H1 (cell line): ENCODE data around the gene ADAM12. TPM values are rescaled to one million over a fixed set of nuclear protein-coding genes. Genes with fewer than 3 reads are reported as not detected.

ENCODE experiments used
- CTCF ChIA-PET: fragments of 300-600 bp; sonication (Branson Sonifier 250); formaldehyde crosslinking; loops from one replicate; lab custom pipeline; 2021; ENCODE audit not compliant: partially characterized antibody; lab: Charles Lee
- POLR2A ChIA-PET: fragments of 300-600 bp; sonication (Branson Sonifier 250); formaldehyde crosslinking; loops from one replicate; lab custom pipeline; 2021; ENCODE audit warnings: inconsistent platforms; ENCODE audit not compliant: partially characterized antibody; lab: Charles Lee
- DNase-seq, 2 experiments: peaks; one replicate each; pipeline versions ENCODE4 v3.0.0 to v3.0.0-alpha.2; 2010 to 2022; ENCODE audit warnings: low spot score in 2 of 2, low read depth in 1 of 2, mixed read lengths in 1 of 2
- FAIRE-seq: peaks from 2 replicates; lab custom pipeline; 2011; peaks lifted over from hg19 to GRCh38; lab: Jason Lieb, UNC
- H2AFZ ChIP-seq: 2 replicates; pipeline ENCODE4 v1.8.1; 2012; ENCODE audit warnings: low read length, inconsistent platforms
- H2AK5ac ChIP-seq: 2 replicates; pipeline ENCODE4 v1.6.1; 2013; ENCODE audit warnings: low read depth, low read length
- H2BK120ac ChIP-seq: replicated peaks from 2 replicates; pipeline ENCODE3; 2013; ENCODE audit warnings: low read depth, low read length, inconsistent platforms
- H2BK12ac ChIP-seq: 2 replicates; pipeline ENCODE4 v1.6.1; 2013; ENCODE audit warnings: low read depth, low read length
- H2BK15ac ChIP-seq: 2 replicates; pipeline ENCODE4 v1.6.1; 2013; ENCODE audit warnings: low read length
- H2BK20ac ChIP-seq: 2 replicates; pipeline ENCODE4 v1.6.1; 2013; ENCODE audit warnings: low read length
- H2BK5ac ChIP-seq: 2 replicates; pipeline ENCODE4 v1.6.1; 2013; ENCODE audit warnings: low read depth, low read length
- H3K14ac ChIP-seq: 2 replicates; pipeline ENCODE4 v1.6.1; 2013; ENCODE audit warnings: inconsistent platforms; ENCODE audit not compliant: insufficient read length
- H3K18ac ChIP-seq: 2 replicates; pipeline ENCODE4 v1.6.1; 2013; ENCODE audit warnings: low read length; ENCODE audit errors: extremely low read depth
- H3K23ac ChIP-seq: 2 replicates; pipeline ENCODE4 v1.6.1; 2013; ENCODE audit warnings: inconsistent platforms; ENCODE audit not compliant: insufficient read length
- H3K23me2 ChIP-seq: 2 replicates; pipeline ENCODE4 v1.6.1; 2013; ENCODE audit warnings: low read depth, low read length
- H3K27ac ChIP-seq: 2 replicates; pipeline ENCODE4 v1.6.1; 2011; ENCODE audit warnings: low read depth, low read length, inconsistent platforms
- H3K27me3 ChIP-seq, 4 experiments: replicated peaks in 1 of 4; 1 replicate in 1 of 4; 2 replicates in 3 of 4; pipeline versions ENCODE4 v1.6.1 to v1.8.1; 2011 to 2013; ENCODE audit warnings: low read length in 3 of 4, mild to moderate bottlenecking in 3 of 4, inconsistent platforms in 2 of 4, mixed read lengths in 2 of 4, moderate library complexity in 1 of 4; ENCODE audit not compliant: control insufficient read depth in 3 of 4, insufficient read depth in 3 of 4; ENCODE audit errors: extremely low read depth in 1 of 4
- H3K36me3 ChIP-seq, 4 experiments: 2 replicates each; pipeline versions ENCODE4 v1.6.1 to v1.8.1; 2011 to 2013; ENCODE audit warnings: mild to moderate bottlenecking in 4 of 4, low read length in 3 of 4, moderate library complexity in 2 of 4, control low read depth in 1 of 4, inconsistent platforms in 1 of 4; ENCODE audit not compliant: insufficient read depth in 4 of 4, control insufficient read depth in 2 of 4
- H3K4ac ChIP-seq: replicated peaks from 2 replicates; pipeline ENCODE3; 2013; ENCODE audit warnings: low read length, low read depth, mixed read lengths, inconsistent platforms; ENCODE audit not compliant: insufficient read length
- H3K4me1 ChIP-seq, 4 experiments: replicated peaks in 1 of 4; 1 replicate in 1 of 4; 2 replicates in 3 of 4; pipeline versions ENCODE4 v1.6.1 to v1.8.1; 2011 to 2013; ENCODE audit warnings: low read length in 3 of 4, inconsistent platforms in 2 of 4, mixed read lengths in 1 of 4; ENCODE audit not compliant: insufficient read depth in 4 of 4, control insufficient read depth in 3 of 4
- H3K4me2 ChIP-seq, 2 experiments: 2 replicates each; pipeline versions ENCODE4 v1.6.1 to v1.8.1; 2011 to 2013; ENCODE audit warnings: low read depth in 2 of 2, low read length in 2 of 2, control low read depth in 1 of 2, inconsistent platforms in 1 of 2, mild to moderate bottlenecking in 1 of 2; ENCODE audit not compliant: insufficient read depth in 1 of 2
- H3K4me3 ChIP-seq, 4 experiments: fragments of 200-600, 300-600 bp in 1 of 4; sonication (generic), shearing (Covaris generic), sonication (Bioruptor Twin) in 1 of 4; 2 replicates each; pipeline versions ENCODE4 v1.5.1 to v1.8.1; 2011 to 2016; ENCODE audit warnings: low read length in 4 of 4, low read depth in 3 of 4, control low read depth in 2 of 4, inconsistent platforms in 2 of 4, mild to moderate bottlenecking in 2 of 4, mixed read lengths in 1 of 4, moderate library complexity in 1 of 4; ENCODE audit not compliant: insufficient read depth in 2 of 4; ENCODE audit errors: extremely low read depth in 1 of 4
- H3K56ac ChIP-seq: replicated peaks from 2 replicates; pipeline ENCODE3; 2013; ENCODE audit warnings: low read depth, mild to moderate bottlenecking, mixed read lengths, low read length, inconsistent platforms; ENCODE audit not compliant: insufficient read length
- H3K79me1 ChIP-seq: 2 replicates; pipeline ENCODE4 v1.6.1; 2013; ENCODE audit warnings: low read depth, low read length, control low read depth
- H3K79me2 ChIP-seq, 2 experiments: 2 replicates each; pipeline versions ENCODE4 v1.6.1 to v1.8.1; 2012 to 2013; ENCODE audit warnings: low read length in 2 of 2, mild to moderate bottlenecking in 2 of 2, inconsistent platforms in 1 of 2; ENCODE audit not compliant: insufficient read depth in 2 of 2, control insufficient read depth in 1 of 2
- H3K9ac ChIP-seq, 4 experiments: replicated peaks in 1 of 4; 1 replicate in 1 of 4; 2 replicates in 3 of 4; pipeline versions ENCODE4 v1.6.1 to v1.8.1; 2011 to 2013; ENCODE audit warnings: low read depth in 3 of 4, low read length in 3 of 4, control low read depth in 2 of 4, mild to moderate bottlenecking in 2 of 4, moderate library complexity in 2 of 4, inconsistent platforms in 1 of 4; ENCODE audit errors: extremely low read depth in 1 of 4
- H3K9me3 ChIP-seq, 2 experiments: 2 replicates each; pipeline versions ENCODE4 v1.6.1 to v1.8.1; 2012 to 2013; ENCODE audit warnings: mild to moderate bottlenecking in 2 of 2, moderate library complexity in 2 of 2, control low read depth in 1 of 2, inconsistent platforms in 1 of 2, low read depth in 1 of 2, low read length in 1 of 2, mixed read lengths in 1 of 2; ENCODE audit not compliant: insufficient read depth in 2 of 2
- H4K20me1 ChIP-seq, 2 experiments: replicated peaks in 1 of 2; 2 replicates each; pipeline versions ENCODE3 to v1.8.1; 2011 to 2013; ENCODE audit warnings: inconsistent platforms in 2 of 2, low read length in 2 of 2, mild to moderate bottlenecking in 1 of 2; ENCODE audit not compliant: insufficient read depth in 2 of 2, control insufficient read depth in 1 of 2
- H4K5ac ChIP-seq: 2 replicates; pipeline ENCODE4 v1.6.1; 2013; ENCODE audit warnings: low read length, low read depth, mixed read lengths, inconsistent platforms; ENCODE audit not compliant: insufficient read length
- H4K8ac ChIP-seq: 2 replicates; pipeline ENCODE4 v1.8.0; 2013; ENCODE audit warnings: mild to moderate bottlenecking, moderate library complexity, low read length, inconsistent platforms; ENCODE audit not compliant: insufficient read depth; ENCODE audit errors: extremely low read depth
- H4K91ac ChIP-seq: replicated peaks from 2 replicates; pipeline ENCODE3; 2013; ENCODE audit warnings: low read length, mixed read lengths, inconsistent platforms; ENCODE audit not compliant: insufficient read length
- CREB1 ChIP-seq: IDR thresholded peaks from 2 replicates; pipeline ENCODE4 v1.6.1; 2012; ENCODE audit warnings: inconsistent platforms
- WGBS, 2 experiments: shearing (Covaris generic) in 1 of 2; methylation state at CpG; one replicate each; pipeline versions ENCODE4 v1.1.6 to v1.1.7; 2013 to 2015; ENCODE audit warnings: low lambda C conversion rate in 2 of 2, mixed read lengths in 2 of 2, inconsistent platforms in 1 of 2, low coverage in 1 of 2, missing lambda C conversion rate in 1 of 2; ENCODE audit not compliant: insufficient replicate concordance in 2 of 2, insufficient coverage in 1 of 2, insufficient read length in 1 of 2; ENCODE audit errors: extremely low coverage in 1 of 2, missing lambda C conversion rate in 1 of 2; 5-methylcytosine and 5-hydroxymethylcytosine counted together
- polyA plus RNA-seq, 7 experiments: library from polyadenylated mRNA; depleted of rRNA in 3 of 7; stranded (reverse) in 5 of 7; unstranded in 2 of 7; fragments of >200 nt in 5 of 7; fragments of 200-250 nt in 2 of 7; gene quantifications; 1 replicate in 5 of 7; 2 replicates in 1 of 7; 4 replicates in 1 of 7; pipeline versions ENCODE4 v1.2.1 to v1.2.3, GENCODE V29; 2011 to 2013; ENCODE audit warnings: missing spikeins in 2 of 7, mixed read lengths in 2 of 7
- total RNA-seq: library from RNA; stranded (reverse); fragmentation: NEBNext Ultra II Directional; extraction: Animal tissue kit (Norgen Biotek cat#: 25700); gene quantifications from 2 replicates; pipeline ENCODE4 v1.2.1, GENCODE V29; 2021
- TF ChIP-seq, protein P1 (sequence below): IDR thresholded peaks from 2 replicates; pipeline ENCODE4 v1.6.1; 2012; ENCODE audit warnings: inconsistent platforms

The ADAM12 gene
- total and polyA plus RNA-seq, 2 of the 8 experiments (the other 6 are each of a cell fraction or from before 2014, with no cell fraction given) = 0.07 to 0.17 TPM

DNA sequence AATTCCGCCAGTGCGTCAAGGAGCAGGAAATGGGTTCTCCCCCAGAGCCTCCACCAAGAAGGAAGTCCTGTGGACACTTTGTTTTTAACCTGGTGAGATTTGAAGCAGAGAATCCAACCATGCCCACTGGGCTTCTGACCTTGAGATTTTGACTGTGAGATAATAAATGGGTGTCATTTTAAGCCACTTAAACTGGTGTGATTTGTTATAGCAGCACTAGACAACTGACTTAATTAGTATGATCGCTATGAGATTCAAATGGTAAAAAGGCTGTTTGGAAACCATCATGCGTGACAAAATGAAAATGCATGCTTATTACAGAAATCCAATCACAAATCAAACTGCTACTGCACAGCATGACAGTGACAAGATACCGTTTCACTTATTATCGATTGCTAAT, 98.0 kb downstream of the ADAM12 start:
- Histone ChIP-seq H3K4me1 (no peaks in the 10 kb centered on the region; a peak in 1 of 7 replicates), H2AFZ (no peak overlapping the region), H3K79me2 (no peaks in the 10 kb centered on the region), H3K23ac (no peak overlapping the region), H3K4ac (no peak overlapping the region), H3K9ac (no peak overlapping the region), H4K20me1 (no peaks in the 10 kb centered on the region), H3K79me1 (no peaks in the 10 kb centered on the region), H2BK120ac (no peak overlapping the region), H3K4me3 (no peak overlapping the region), H2BK15ac (no peak overlapping the region), H2BK5ac (no peak overlapping the region), H3K4me2 (no peak overlapping the region), H2BK20ac (no peak overlapping the region), H4K5ac (no peak overlapping the region), H3K27me3 (no peaks in the 10 kb centered on the region), H2BK12ac (no peak overlapping the region), H3K14ac (no peak overlapping the region), H4K91ac (no peak overlapping the region), H3K9me3 (no peaks in the 10 kb centered on the region), H3K56ac (no peak overlapping the region), H3K18ac (no peak overlapping the region), H3K27ac (no peak overlapping the region), H4K8ac (no peak overlapping the region), H3K36me3 (no peaks in the 10 kb centered on the region), H3K23me2 (no peaks in the 10 kb centered on the region), H2AK5ac (no peak overlapping the region)
- no peak for FAIRE-seq
- WGBS, 2 experiments = 95% methylated on average over 6 of the region's 6 CpGs; no CpG with 5 or more reads in 1 of the 2 experiments
- ChIA-PET POLR2A (no interaction called here), CTCF (interaction anchor here (0.6 kb wide), 1 partner anchor 768 kb away, joined by 5 read pairs; no protein-coding TSS in a partner anchor)
- DNase-seq = no peak
- TF ChIP-seq, protein P1, sequence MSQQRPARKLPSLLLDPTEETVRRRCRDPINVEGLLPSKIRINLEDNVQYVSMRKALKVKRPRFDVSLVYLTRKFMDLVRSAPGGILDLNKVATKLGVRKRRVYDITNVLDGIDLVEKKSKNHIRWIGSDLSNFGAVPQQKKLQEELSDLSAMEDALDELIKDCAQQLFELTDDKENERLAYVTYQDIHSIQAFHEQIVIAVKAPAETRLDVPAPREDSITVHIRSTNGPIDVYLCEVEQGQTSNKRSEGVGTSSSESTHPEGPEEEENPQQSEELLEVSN = no peak
- TF ChIP-seq CREB1 = no peak
